BLaER1 treated with 17β-estradiol and CSF1 and Interleukin-3, amounts not matched to agents 10 nM and 100 nM (cell line): ENCODE results near the gene RSF1.

Experiments used
- H3K27ac ChIP-seq, 11 experiments: shearing (Covaris generic); formaldehyde crosslinking; 2 replicates each; pipeline ENCODE4 v1.8.1; 2022
- H3K27me3 ChIP-seq, 11 experiments: shearing (Covaris generic); formaldehyde crosslinking; 2 replicates each; pipeline ENCODE4 v1.8.1; 2022
- H3K36me3 ChIP-seq, 11 experiments: shearing (Covaris generic); formaldehyde crosslinking; 2 replicates each; pipeline ENCODE4 v1.8.1; 2022
- H3K4me1 ChIP-seq, 10 experiments: shearing (Covaris generic); formaldehyde crosslinking; 2 replicates each; pipeline ENCODE4 v1.8.1; 2022
- H3K4me2 ChIP-seq, 11 experiments: shearing (Covaris generic); formaldehyde crosslinking; 2 replicates each; pipeline ENCODE4 v1.8.1; 2022
- H3K4me3 ChIP-seq, 10 experiments: shearing (Covaris generic); formaldehyde crosslinking; 2 replicates each; pipeline ENCODE4 v1.8.1; 2022
- H3K9ac ChIP-seq, 11 experiments: shearing (Covaris generic); formaldehyde crosslinking; 2 replicates each; pipeline ENCODE4 v1.8.1; 2022
- H3K9me3 ChIP-seq, 11 experiments: shearing (Covaris generic); formaldehyde crosslinking; replicated peaks in 1 of 11; 2 replicates each; pipeline ENCODE4 v1.8.1; 2022
- H4K20me1 ChIP-seq, 11 experiments: shearing (Covaris generic); formaldehyde crosslinking; 2 replicates each; pipeline ENCODE4 v1.8.1; 2022
- Cebpa-rat ChIP-seq, 11 experiments: shearing (Covaris generic); IDR thresholded peaks; 2 replicates each; pipeline ENCODE4 v1.8.1; 2022

Gene RSF1

GRCh38 chr11:77791301-77791700 lies 29.2 kb downstream of the RSF1 start:
- TF ChIP-seq Cebpa-rat (IDR thresholded peaks at IDR 0.05) = no peak
- no peak overlapping the region for H3K9ac ChIP-seq
- peaks cover 32 to 100% (median 77%) of the 10 kb centered on the region in 11 experiments; a peak in 20 of 22 replicates for H4K20me1 ChIP-seq
- peaks cover 40 to 83% (median 63%) of the 10 kb centered on the region in 11 experiments for H3K36me3 ChIP-seq
- H3K4me1 ChIP-seq = peaks cover 0 to 6% (median 0%) of the 10 kb centered on the region in 10 experiments; a peak in 1 of 20 replicates
- no peak overlapping the region for H3K4me2 ChIP-seq
- H3K27ac ChIP-seq = no peak overlapping the region
- no peaks in the 10 kb centered on the region for H3K27me3 ChIP-seq
- H3K9me3 ChIP-seq = peaks cover 31 to 75% (median 71%) of the 10 kb centered on the region in 11 experiments
- no peak overlapping the region for H3K4me3 ChIP-seq

GRCh38 chr11:77789731-77790476 lies 30.6 kb downstream of the RSF1 start:
- no peak overlapping the region for H3K27ac ChIP-seq
- H4K20me1 ChIP-seq = peaks cover 40 to 100% (median 81%) of the 10 kb centered on the region in 11 experiments
- TF ChIP-seq Cebpa-rat (IDR thresholded peaks at IDR 0.05) = no peak

GRCh38 chr11:77789061-77789730 lies 31.3 kb downstream of the RSF1 start:
- no peaks in the 10 kb centered on the region for H3K27me3 ChIP-seq
- TF ChIP-seq Cebpa-rat (IDR thresholded peaks at IDR 0.05) = no peak
- H3K9ac ChIP-seq = no peak overlapping the region
- H3K36me3 ChIP-seq = peaks cover 40 to 72% (median 55%) of the 10 kb centered on the region in 11 experiments
- H3K4me1 ChIP-seq = peaks cover 0 to 11% (median 0%) of the 10 kb centered on the region in 10 experiments; a peak in 2 of 20 replicates
- H3K27ac ChIP-seq = no peak overlapping the region
- H3K4me2 ChIP-seq = peak overlapping the region in 1 of 11 experiments; percentile 10; a peak in 1 of 22 replicates
- H3K4me3 ChIP-seq = no peak overlapping the region
- peaks cover 30 to 54% (median 52%) of the 10 kb centered on the region in 11 experiments for H3K9me3 ChIP-seq
- H4K20me1 ChIP-seq = peaks cover 46 to 100% (median 81%) of the 10 kb centered on the region in 11 experiments

More at GRCh38 chr11:77789731-77790476, 30.6 kb downstream of the RSF1 start:
- peaks cover 31 to 61% (median 57%) of the 10 kb centered on the region in 11 experiments for H3K9me3 ChIP-seq
- H3K4me1 ChIP-seq = peaks cover 0 to 7% (median 0%) of the 10 kb centered on the region in 10 experiments; a peak in 1 of 20 replicates
- peaks cover 40 to 78% (median 62%) of the 10 kb centered on the region in 11 experiments for H3K36me3 ChIP-seq
- no peaks in the 10 kb centered on the region for H3K27me3 ChIP-seq
- H3K4me2 ChIP-seq = peak overlapping the region in 1 of 11 experiments; percentile 10; a peak in 1 of 22 replicates
- H3K4me3 ChIP-seq = no peak overlapping the region
- H3K9ac ChIP-seq = no peak overlapping the region

GRCh38 chr11:77784572-77784971 lies 36.0 kb downstream of the RSF1 start:
- Histone ChIP-seq H4K20me1 (peaks cover 66 to 100% (median 96%) of the 10 kb centered on the region in 11 experiments), H3K27me3 (no peaks in the 10 kb centered on the region), H3K36me3 (peaks cover 2 to 48% (median 22%) of the 10 kb centered on the region in 11 experiments; a peak in 20 of 22 replicates), H3K4me2 (no peak overlapping the region), H3K9ac (no peak overlapping the region), H3K4me1 (peaks cover 0 to 30% (median 9%) of the 10 kb centered on the region in 10 experiments; a peak in 15 of 20 replicates), H3K4me3 (no peak overlapping the region), H3K9me3 (peaks cover 0 to 7% (median 5%) of the 10 kb centered on the region in 11 experiments; a peak in 17 of 22 replicates), H3K27ac (no peak overlapping the region)
- no peak for TF ChIP-seq Cebpa-rat (IDR thresholded peaks at IDR 0.05)

- H3K4me3 ChIP-seq = no peak overlapping the region
- peaks cover 0 to 40% (median 9%) of the 10 kb centered on the region in 10 experiments; a peak in 15 of 20 replicates for H3K4me1 ChIP-seq
- no peak for TF ChIP-seq Cebpa-rat (IDR thresholded peaks at IDR 0.05)
- H3K27me3 ChIP-seq = no peaks in the 10 kb centered on the region
- H3K9me3 ChIP-seq = no peaks in the 10 kb centered on the region
- peaks cover 0 to 39% (median 16%) of the 10 kb centered on the region in 11 experiments; a peak in 16 of 22 replicates for H3K36me3 ChIP-seq
- peak overlapping the region in 4 of 11 experiments; percentile 17 to 60 (median 42); a peak in 6 of 22 replicates for H3K4me2 ChIP-seq
- H3K27ac ChIP-seq = no peak overlapping the region
- H3K9ac ChIP-seq = no peak overlapping the region
- H4K20me1 ChIP-seq = peaks cover 68 to 99% (median 95%) of the 10 kb centered on the region in 11 experiments
Observed at GRCh38 chr11:77783025-77783424, 37.5 kb downstream of the RSF1 start.

- TF ChIP-seq Cebpa-rat (IDR thresholded peaks at IDR 0.05) = no peak
- Histone ChIP-seq H3K4me3 (no peak overlapping the region), H3K4me1 (peaks cover 0 to 40% (median 9%) of the 10 kb centered on the region in 10 experiments; a peak in 15 of 20 replicates), H3K4me2 (no peak overlapping the region), H3K27me3 (no peaks in the 10 kb centered on the region), H4K20me1 (peaks cover 84 to 98% (median 95%) of the 10 kb centered on the region in 11 experiments), H3K9ac (no peak overlapping the region), H3K36me3 (peaks cover 10 to 36% (median 20%) of the 10 kb centered on the region in 11 experiments; a peak in 19 of 22 replicates), H3K27ac (no peak overlapping the region), H3K9me3 (no peaks in the 10 kb centered on the region)
Observed at GRCh38 chr11:77779935-77780334, 40.6 kb downstream of the RSF1 start.

- H3K27ac ChIP-seq = no peak overlapping the region
Observed at GRCh38 chr11:77778549-77778948, 42.0 kb downstream of the RSF1 start.

GRCh38 chr11:77778118-77778517 lies 42.4 kb downstream of the RSF1 start:
- TF ChIP-seq Cebpa-rat (IDR thresholded peaks at IDR 0.05) = no peak
- Histone ChIP-seq H3K36me3 (peaks cover 10 to 45% (median 21%) of the 10 kb centered on the region in 11 experiments; a peak in 19 of 22 replicates), H4K20me1 (peaks cover 76 to 98% (median 94%) of the 10 kb centered on the region in 11 experiments), H3K9me3 (no peaks in the 10 kb centered on the region), H3K4me1 (peaks cover 0 to 23% (median 2%) of the 10 kb centered on the region in 10 experiments; a peak in 13 of 20 replicates), H3K27ac (no peak overlapping the region), H3K4me2 (no peak overlapping the region), H3K27me3 (no peaks in the 10 kb centered on the region), H3K4me3 (no peak overlapping the region), H3K9ac (no peak overlapping the region)

More at GRCh38 chr11:77778549-77778948, 42.0 kb downstream of the RSF1 start:
- H3K4me1 ChIP-seq = peaks cover 0 to 27% (median 6%) of the 10 kb centered on the region in 10 experiments; a peak in 15 of 20 replicates
- H3K9ac ChIP-seq = no peak overlapping the region
- H3K9me3 ChIP-seq = no peaks in the 10 kb centered on the region
- H3K36me3 ChIP-seq = peaks cover 10 to 45% (median 21%) of the 10 kb centered on the region in 11 experiments; a peak in 19 of 22 replicates
- H3K27me3 ChIP-seq = no peaks in the 10 kb centered on the region
- no peak overlapping the region for H3K4me2 ChIP-seq
- peaks cover 80 to 98% (median 94%) of the 10 kb centered on the region in 11 experiments for H4K20me1 ChIP-seq
- no peak for TF ChIP-seq Cebpa-rat (IDR thresholded peaks at IDR 0.05)
- no peak overlapping the region for H3K4me3 ChIP-seq
